GM12878 (cell line): ENCODE results near the gene PDE11A. TPM values are rescaled to one million over a fixed set of nuclear protein-coding genes. Genes with fewer than 3 reads are reported as not detected.

Experiments used
- ATAC-seq: fragments of 200-7000 bp; cut with Tn5 transposase; 3 replicates; pipeline ENCODE4 v1.9.1; 2020; ENCODE audit warnings: mild to moderate bottlenecking, moderate library complexity
- BruUV-seq: library from RNA; stranded (reverse); fragments of 400-500 nt; replicated peaks from 2 replicates; lab custom pipeline; 2021; lab: Mats Ljungman, UMichigan
- CTCF ChIA-PET: fragments of 300-600 bp; sonication (Branson Sonifier 250); formaldehyde crosslinking; extraction: SDS; loops from one replicate; lab custom pipeline; 2021; ENCODE audit warnings: inconsistent platforms; lab: Yijun Ruan, JAX
- POLR2A ChIA-PET: fragments of 350-600 bp; formaldehyde crosslinking; extraction: SDS; loops from one replicate; lab custom pipeline; 2021; ENCODE audit warnings: inconsistent platforms; lab: Charles Lee
- RAD21 ChIA-PET: fragments of 300-600 bp; sonication (Branson Sonifier 250); formaldehyde crosslinking; loops from one replicate; lab custom pipeline; 2023; ENCODE audit warnings: antibody characterized with exemption; ENCODE audit not compliant: unreplicated experiment; lab: Charles Lee
- SMC1A ChIA-PET: fragments of 300-600 bp; sonication (Branson Sonifier 250); formaldehyde crosslinking; loops from one replicate; lab custom pipeline; 2023; ENCODE audit not compliant: unreplicated experiment, uncharacterized antibody; lab: Charles Lee
- DNase-seq: peaks from one replicate; pipeline ENCODE4 v3.0.0-alpha.2; 2011; ENCODE audit warnings: low read depth, low spot score
- FAIRE-seq: peaks from 3 replicates; lab custom pipeline; 2011; peaks lifted over from hg19 to GRCh38; lab: Jason Lieb, UNC
- H2AFZ ChIP-seq: 2 replicates; pipeline ENCODE4 v1.6.0; 2011; ENCODE audit warnings: low read depth, low read length, control low read depth; ENCODE audit not compliant: control insufficient read depth
- H3K27ac ChIP-seq: 2 replicates; pipeline ENCODE4 v1.5.1; 2011; ENCODE audit warnings: control low read depth; ENCODE audit not compliant: control insufficient read depth, insufficient read depth
- H3K27me3 ChIP-seq, 2 experiments: replicated peaks in 1 of 2; 2 replicates each; pipeline versions ENCODE4 v1.6.0 to v1.6.1; 2011; ENCODE audit warnings: low read length in 1 of 2; ENCODE audit not compliant: control insufficient read depth in 2 of 2, insufficient read depth in 2 of 2
- H3K36me3 ChIP-seq, 2 experiments: 2 replicates each; pipeline ENCODE4 v1.5.1; 2011; ENCODE audit warnings: low read length in 1 of 2; ENCODE audit not compliant: control insufficient read depth in 2 of 2, insufficient read depth in 2 of 2
- H3K4me1 ChIP-seq: 2 replicates; pipeline ENCODE4 v1.6.1; 2011; ENCODE audit warnings: mild to moderate bottlenecking, low read length, moderate library complexity, mixed read lengths; ENCODE audit not compliant: control insufficient read depth, insufficient read depth
- H3K4me2 ChIP-seq: 2 replicates; pipeline ENCODE4 v1.6.0; 2011; ENCODE audit warnings: control low read depth; ENCODE audit not compliant: control insufficient read depth, insufficient read depth
- H3K4me3 ChIP-seq: fragments of 200-600 bp; sonication (generic); 2 replicates; pipeline ENCODE4 v1.5.1; 2016
- H3K79me2 ChIP-seq: 2 replicates; pipeline ENCODE4 v1.6.0; 2011; ENCODE audit warnings: low read length; ENCODE audit not compliant: control insufficient read depth, insufficient read depth
- H3K9ac ChIP-seq: 2 replicates; pipeline ENCODE4 v1.8.0; 2011; ENCODE audit warnings: low read length, control low read depth, mixed read lengths; ENCODE audit not compliant: control insufficient read depth, insufficient read depth
- H3K9me3 ChIP-seq: replicated peaks from 3 replicates; pipeline ENCODE4 v1.5.1; 2011; ENCODE audit warnings: mild to moderate bottlenecking, low read length; ENCODE audit not compliant: control insufficient read depth, insufficient read depth
- H4K20me1 ChIP-seq: 2 replicates; pipeline ENCODE4 v1.6.0; 2011; ENCODE audit not compliant: control insufficient read depth, insufficient read depth
- CEBPZ ChIP-seq: fragments of 150-350 bp; IDR thresholded peaks from 2 replicates; pipeline ENCODE4 v1.6.1; 2016; ENCODE audit warnings: low read depth, low read length
- IKZF1 ChIP-seq: fragments of 450-650 bp; conservative IDR thresholded peaks from 2 replicates; pipeline ENCODE4 v1.6.1; 2017; ENCODE audit warnings: antibody characterized with exemption, mild to moderate bottlenecking
- IRF4 ChIP-seq: IDR thresholded peaks from 2 replicates; pipeline ENCODE4 v1.6.1; 2011; ENCODE audit warnings: low read depth, low read length
- MEF2B ChIP-seq: fragments of 450-650 bp; IDR thresholded peaks from 2 replicates; pipeline ENCODE4 v1.6.1; 2018; ENCODE audit warnings: mild to moderate bottlenecking, moderate library complexity; ENCODE audit not compliant: partially characterized antibody, poor library complexity, severe bottlenecking
- MLLT1 ChIP-seq: fragments of 450-650 bp; IDR thresholded peaks from 2 replicates; pipeline ENCODE4 v1.6.1; 2016; ENCODE audit warnings: mild to moderate bottlenecking
- MXI1 ChIP-seq: fragments of 150-350 bp; IDR thresholded peaks from 2 replicates; pipeline ENCODE4 v1.6.1; 2011; ENCODE audit warnings: low read depth, mild to moderate bottlenecking, inconsistent platforms, low read length, improper control_type of control experiment
- NBN ChIP-seq: fragments of 450-650 bp; IDR thresholded peaks from 2 replicates; pipeline ENCODE4 v1.6.1; 2016
- NR2C1 ChIP-seq: fragments of 450-650 bp; IDR thresholded peaks from 2 replicates; pipeline ENCODE4 v1.6.1; 2017; ENCODE audit warnings: antibody characterized with exemption, mild to moderate bottlenecking, moderate library complexity
- RAD21 ChIP-seq: IDR thresholded peaks from 2 replicates; pipeline ENCODE4 v1.6.1; 2011; ENCODE audit warnings: mild to moderate bottlenecking, low read depth, low read length, moderate library complexity; ENCODE audit not compliant: insufficient read depth
- STAT3 ChIP-seq: IDR thresholded peaks from 2 replicates; pipeline ENCODE4 v1.6.1; 2011; ENCODE audit warnings: low read depth, low read length, improper control_type of control experiment
- ZBTB4 ChIP-seq: fragments of 450-650 bp; formaldehyde crosslinking; IDR thresholded peaks from 2 replicates; pipeline ENCODE4 v1.4.0; 2022; ENCODE audit warnings: mild to moderate bottlenecking, moderate library complexity
- ZNF687 ChIP-seq: fragments of 450-650 bp; IDR thresholded peaks from 2 replicates; pipeline ENCODE4 v1.6.1; 2017; ENCODE audit warnings: mild to moderate bottlenecking, moderate library complexity
- in situ Hi-C: fragments of 300-500 bp; cut with MboI; formaldehyde crosslinking; loops from 9 replicates; pipeline ENCODE4 v1.14.3; 2018; ENCODE audit warnings: mixed read lengths
- intact Hi-C: fragments of 100-400 bp; cut with micrococcal nuclease; formaldehyde crosslinking; loops from one replicate; pipeline ENCODE4 v1.14.2; 2022; ENCODE audit not compliant: unreplicated experiment
- polyA plus RNA-seq, 11 experiments: library from polyadenylated mRNA; depleted of rRNA in 4 of 11; unstranded in 6 of 11; stranded (reverse) in 5 of 11; fragments of >200 nt; fragmentation: Nextera tagmentation in 4 of 11; fragmentation: Illumina TruSeq in 1 of 11; extraction: Ambion mirVana in 4 of 11; extraction: Trizol in 1 of 11; gene quantifications; 1 replicate in 1 of 11; 2 replicates in 10 of 11; pipeline versions ENCODE4 v1.2.1 to v1.2.3, GENCODE V29; 2011 to 2016; ENCODE audit warnings: inconsistent platforms in 2 of 11, missing spikeins in 2 of 11, low read depth in 1 of 11
- total RNA-seq, 4 experiments: library from RNA; depleted of rRNA in 3 of 4; stranded (reverse); fragments of >200 nt in 3 of 4; fragmentation: Illumina TruSeq in 1 of 4; extraction: Trizol in 1 of 4; gene quantifications; 2 replicates each; pipeline versions ENCODE4 v1.2.1 to v1.2.3, GENCODE V29; 2013 to 2021

The PDE11A gene
- total and polyA plus RNA-seq, 10 of the 15 experiments (the other 5 are each of a cell fraction or from before 2014, with no cell fraction given), result 0.01 to 0.17 (median 0.06) TPM; not detected in 5

GRCh38 chr2:177816766-177817165, 255.8 kb downstream of the PDE11A start:
- no TSS peak for BruUV-seq
- ChIA-PET RAD21 (no interaction called here), POLR2A (no interaction called here), SMC1A (no interaction called here), CTCF (no interaction called here)
- H3K9me3 ChIP-seq, result no peaks in the 10 kb centered on the region
- no peaks in the 10 kb centered on the region for H4K20me1 ChIP-seq
- H3K27ac ChIP-seq, result no peak overlapping the region
- no peak overlapping the region for H3K9ac ChIP-seq
- H3K27me3 ChIP-seq, result no peaks in the 10 kb centered on the region
- ATAC-seq, result no peak
- FAIRE-seq, result no peak
- no peaks in the 10 kb centered on the region for H3K4me1 ChIP-seq
- in situ Hi-C loops (no loop called here), intact Hi-C loops (no loop called here)
- H3K4me2 ChIP-seq, result no peak overlapping the region
- no peak overlapping the region for H3K4me3 ChIP-seq
- no peak overlapping the region for H2AFZ ChIP-seq
- no peak for DNase-seq
- H3K36me3 ChIP-seq, result no peaks in the 10 kb centered on the region
- H3K79me2 ChIP-seq, result no peaks in the 10 kb centered on the region
- TF ChIP-seq STAT3 (no peak), MLLT1 (no peak), NR2C1 (no peak), ZNF687 (no peak), IKZF1 (no peak), RAD21 (no peak), IRF4 (no peak), MEF2B (no peak), CEBPZ (no peak), ZBTB4 (CRISPR knock-in tag) (no peak), MXI1 (no peak), NBN (no peak)
